ENCODE data around the gene WASF2.

Gene WASF2

DNA sequence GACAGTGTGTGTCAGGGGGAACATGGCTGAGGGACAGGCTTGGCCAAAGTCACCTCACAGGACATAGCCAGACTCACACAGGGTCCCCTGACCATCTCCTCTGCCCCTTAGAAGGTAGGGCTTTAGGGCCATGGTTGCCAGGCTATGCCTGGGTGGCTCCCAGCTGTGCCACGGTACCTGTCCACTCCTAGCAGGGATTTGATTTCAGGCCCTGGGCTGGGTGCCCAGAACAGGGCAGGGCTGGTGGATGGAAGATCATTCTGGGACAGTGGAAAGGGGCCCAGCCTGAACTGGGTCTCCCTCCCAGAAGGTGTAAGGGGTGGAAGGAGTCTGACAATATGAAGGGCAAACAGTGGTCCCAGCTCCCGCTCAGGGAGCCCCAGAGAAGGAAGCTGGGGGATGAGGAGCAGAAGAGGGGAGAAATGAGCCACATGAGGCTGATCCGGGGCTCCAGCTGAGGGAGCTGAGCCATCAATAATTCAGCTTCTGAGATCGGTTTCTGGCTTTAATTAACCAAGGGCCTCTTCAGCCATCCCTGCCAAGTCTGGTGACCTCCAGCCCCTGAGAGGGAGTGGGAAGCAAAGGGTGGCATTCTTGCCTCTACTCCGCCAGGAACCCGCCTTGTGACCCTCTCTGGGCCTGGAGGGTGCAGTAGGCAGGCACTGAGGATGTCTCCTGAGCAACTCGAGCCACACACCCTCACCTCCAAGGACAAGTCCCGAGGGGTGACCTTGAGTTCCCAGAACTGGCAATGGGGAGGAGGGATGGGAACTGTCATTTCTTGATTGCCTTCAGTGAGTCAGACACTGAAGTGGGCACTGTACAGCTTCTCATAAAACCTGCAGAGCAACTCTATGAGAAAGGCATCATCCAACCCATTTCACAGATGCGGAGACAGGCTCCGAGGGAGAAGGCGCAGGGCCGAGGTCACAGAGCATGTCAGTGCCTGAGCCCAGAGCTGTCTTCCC, 108.9 kb downstream of the WASF2 start:
- Histone ChIP-seq H3K9ac (ENCODE audit: low read length) (no peak overlapping the region), H3K4me2 (ENCODE audit: low read depth, low read length, poor library complexity, severe bottlenecking) (no peak overlapping the region)
- no peak for TF ChIP-seq EZH2phosphoT487 (conservative IDR thresholded peaks at IDR 0.05; ENCODE audit: low read length)
- TF ChIP-seq, protein P1, sequence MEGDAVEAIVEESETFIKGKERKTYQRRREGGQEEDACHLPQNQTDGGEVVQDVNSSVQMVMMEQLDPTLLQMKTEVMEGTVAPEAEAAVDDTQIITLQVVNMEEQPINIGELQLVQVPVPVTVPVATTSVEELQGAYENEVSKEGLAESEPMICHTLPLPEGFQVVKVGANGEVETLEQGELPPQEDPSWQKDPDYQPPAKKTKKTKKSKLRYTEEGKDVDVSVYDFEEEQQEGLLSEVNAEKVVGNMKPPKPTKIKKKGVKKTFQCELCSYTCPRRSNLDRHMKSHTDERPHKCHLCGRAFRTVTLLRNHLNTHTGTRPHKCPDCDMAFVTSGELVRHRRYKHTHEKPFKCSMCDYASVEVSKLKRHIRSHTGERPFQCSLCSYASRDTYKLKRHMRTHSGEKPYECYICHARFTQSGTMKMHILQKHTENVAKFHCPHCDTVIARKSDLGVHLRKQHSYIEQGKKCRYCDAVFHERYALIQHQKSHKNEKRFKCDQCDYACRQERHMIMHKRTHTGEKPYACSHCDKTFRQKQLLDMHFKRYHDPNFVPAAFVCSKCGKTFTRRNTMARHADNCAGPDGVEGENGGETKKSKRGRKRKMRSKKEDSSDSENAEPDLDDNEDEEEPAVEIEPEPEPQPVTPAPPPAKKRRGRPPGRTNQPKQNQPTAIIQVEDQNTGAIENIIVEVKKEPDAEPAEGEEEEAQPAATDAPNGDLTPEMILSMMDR (IDR thresholded peaks at IDR 0.05; ENCODE audit: insufficient read depth, low read length, poor library complexity, severe bottlenecking) = no peak

DNA sequence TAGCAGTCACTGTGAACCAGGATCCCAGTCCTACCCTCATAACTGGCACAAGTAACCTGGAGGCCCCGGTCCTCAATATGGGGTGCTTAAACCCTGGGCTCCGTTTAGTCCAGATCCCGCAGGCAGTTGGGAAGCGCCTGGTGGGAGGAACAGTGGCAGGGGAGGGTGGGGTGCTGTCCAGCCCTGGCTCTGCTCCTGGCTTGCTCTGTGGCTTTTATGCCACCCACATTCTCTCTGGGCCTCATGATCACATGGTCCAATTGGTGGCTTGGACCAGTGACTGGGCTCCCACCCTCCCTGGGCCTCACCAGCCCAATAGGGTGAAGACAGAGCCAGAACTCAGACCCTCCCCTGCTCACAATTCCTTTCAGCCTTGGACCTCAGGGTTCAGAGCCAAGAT, 109.7 kb downstream of the WASF2 start:
- H2AFZ ChIP-seq (ENCODE audit: low read depth, low read length, severe bottlenecking) = no peak overlapping the region
- H3K9me3 ChIP-seq (ENCODE audit: insufficient read depth, low read length) = no peaks in the 10 kb centered on the region
- H3F3A ChIP-seq (ENCODE audit: insufficient read depth) = no peaks in the 10 kb centered on the region
- TF ChIP-seq, protein P1 (IDR thresholded peaks at IDR 0.05; ENCODE audit: insufficient read depth, low read length, poor library complexity, severe bottlenecking) = no peak
- no peak for TF ChIP-seq EZH2phosphoT487 (conservative IDR thresholded peaks at IDR 0.05; ENCODE audit: low read length)
- H3K27me3 ChIP-seq (ENCODE audit: low read length) = no peaks in the 10 kb centered on the region
- no peak overlapping the region for H3K4me3 ChIP-seq (ENCODE audit: insufficient read depth, low read length, poor library complexity, severe bottlenecking)
- no peak overlapping the region for H3K9ac ChIP-seq (ENCODE audit: low read length)
- H3K36me3 ChIP-seq (ENCODE audit: low read length) = no peaks in the 10 kb centered on the region
- H4K20me1 ChIP-seq (ENCODE audit: low read depth, low read length) = no peaks in the 10 kb centered on the region
- no peak overlapping the region for H3K27ac ChIP-seq (ENCODE audit: low read depth, low read length)
- no peak overlapping the region for H3K4me2 ChIP-seq (ENCODE audit: low read depth, low read length, poor library complexity, severe bottlenecking)
- H3K9me2 ChIP-seq (replicated peaks; ENCODE audit: insufficient read depth, low read length) = no peaks in the 10 kb centered on the region
- no peaks in the 10 kb centered on the region for H3K79me2 ChIP-seq (ENCODE audit: insufficient read depth, low read length)

More for the DNA sequence above, 108.9 kb downstream of the WASF2 start:
- H3F3A ChIP-seq (ENCODE audit: insufficient read depth) = no peaks in the 10 kb centered on the region
- H4K20me1 ChIP-seq (ENCODE audit: low read depth, low read length) = no peaks in the 10 kb centered on the region
- H3K9me2 ChIP-seq (replicated peaks; ENCODE audit: insufficient read depth, low read length) = no peaks in the 10 kb centered on the region
- H3K27ac ChIP-seq (ENCODE audit: low read depth, low read length) = no peak overlapping the region
- H3K9me3 ChIP-seq (ENCODE audit: insufficient read depth, low read length) = no peaks in the 10 kb centered on the region
- H3K36me3 ChIP-seq (ENCODE audit: low read length) = no peaks in the 10 kb centered on the region
- H3K27me3 ChIP-seq (ENCODE audit: low read length) = no peaks in the 10 kb centered on the region
- no peak overlapping the region for H3K4me3 ChIP-seq (ENCODE audit: insufficient read depth, low read length, poor library complexity, severe bottlenecking)
- no peak overlapping the region for H2AFZ ChIP-seq (ENCODE audit: low read depth, low read length, severe bottlenecking)
- H3K79me2 ChIP-seq (ENCODE audit: insufficient read depth, low read length) = no peaks in the 10 kb centered on the region

DNA sequence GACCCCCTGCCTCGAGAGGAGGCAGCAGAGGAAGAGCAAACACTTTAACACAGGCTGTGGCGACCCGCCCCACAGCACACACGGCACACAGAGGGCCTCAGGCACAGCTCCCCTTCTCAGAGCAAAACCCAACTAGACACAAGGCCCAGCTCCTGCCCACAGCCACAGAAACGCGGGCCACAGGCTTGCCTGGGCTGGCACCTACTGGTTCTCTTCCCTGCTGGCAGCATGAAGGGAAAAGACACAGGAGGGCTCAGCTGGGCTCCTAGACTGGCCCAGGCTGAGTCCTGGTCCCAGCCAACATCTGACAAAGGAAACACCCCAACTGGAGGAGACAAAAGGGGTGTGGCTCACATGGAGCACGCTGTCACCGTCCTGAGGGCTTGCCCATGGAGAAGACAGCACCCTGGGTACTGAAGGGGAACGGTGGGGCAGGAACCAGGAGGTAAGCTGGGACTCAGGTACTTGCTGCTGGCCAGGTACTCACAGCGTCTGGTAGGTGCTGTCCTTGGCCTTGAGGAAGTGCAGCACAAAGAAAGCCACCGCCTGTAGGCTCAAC, 110.3 kb downstream of the WASF2 start:
- Histone ChIP-seq H3K27ac (ENCODE audit: low read depth, low read length) (no peak overlapping the region), H3K9me2 (replicated peaks; ENCODE audit: insufficient read depth, low read length) (no peaks in the 10 kb centered on the region), H2AFZ (ENCODE audit: low read depth, low read length, severe bottlenecking) (no peak overlapping the region), H3F3A (ENCODE audit: insufficient read depth) (no peaks in the 10 kb centered on the region), H3K9me3 (ENCODE audit: insufficient read depth, low read length) (no peaks in the 10 kb centered on the region), H3K4me2 (ENCODE audit: low read depth, low read length, poor library complexity, severe bottlenecking) (no peak overlapping the region), H3K27me3 (ENCODE audit: low read length) (no peaks in the 10 kb centered on the region), H4K20me1 (ENCODE audit: low read depth, low read length) (no peaks in the 10 kb centered on the region), H3K79me2 (ENCODE audit: insufficient read depth, low read length) (no peaks in the 10 kb centered on the region), H3K4me3 (ENCODE audit: insufficient read depth, low read length, poor library complexity, severe bottlenecking) (no peak overlapping the region), H3K9ac (ENCODE audit: low read length) (no peak overlapping the region), H3K36me3 (ENCODE audit: low read length) (no peaks in the 10 kb centered on the region)
- TF ChIP-seq, protein P1 (IDR thresholded peaks at IDR 0.05; ENCODE audit: insufficient read depth, low read length, poor library complexity, severe bottlenecking) = no peak
- no peak for TF ChIP-seq EZH2phosphoT487 (conservative IDR thresholded peaks at IDR 0.05; ENCODE audit: low read length)

Data from SU-DHL-6 (cell line).